ENCODE measurements around the gene ZNF444. TPM values are rescaled to one million over a fixed set of nuclear protein-coding genes. Genes with fewer than 3 reads are reported as not detected.
A peak's percentile ranks its signal among the peaks of the same experiment; 100 is the strongest.

ZNF444 gene
- polyA plus RNA-seq, 1 experiment, result 9.9 TPM

GRCh38 chr19:56149656-56150038, 8.6 kb downstream of the ZNF444 start:
- Histone ChIP-seq H3K27ac (ENCODE audit: low read depth, low read length) (no peak overlapping the region), H3K9me3 (ENCODE audit: control insufficient read depth, insufficient read depth, low read length) (no peaks in the 10 kb centered on the region; the same call in 1 of the 2 replicates), H3K4me3 (ENCODE audit: low read depth, low read length) (no peak overlapping the region), H3K27me3 (ENCODE audit: control insufficient read depth, insufficient read depth, low read length) (no peaks in the 10 kb centered on the region)
- no peak for DNase-seq (ENCODE audit: low read depth, low spot score)
- CTCF ChIA-PET, result no interaction called here
- POLR2A ChIA-PET, result no interaction called here
- TF ChIP-seq CTCF (IDR thresholded peaks at IDR 0.05; ENCODE audit: low read depth, low read length), result no peak

- no peaks in the 10 kb centered on the region; the same call in 1 of the 2 replicates for H3K9me3 ChIP-seq (ENCODE audit: control insufficient read depth, insufficient read depth, low read length)
- H3K27ac ChIP-seq (ENCODE audit: low read depth, low read length), result no peak overlapping the region
- ChIA-PET CTCF (no interaction called here), POLR2A (no interaction called here)
- TF ChIP-seq CTCF (IDR thresholded peaks at IDR 0.05; ENCODE audit: low read depth, low read length), result no peak
- H3K27me3 ChIP-seq (ENCODE audit: control insufficient read depth, insufficient read depth, low read length), result no peaks in the 10 kb centered on the region
- no peak for DNase-seq (ENCODE audit: low read depth, low spot score)
- no peak overlapping the region for H3K4me3 ChIP-seq (ENCODE audit: low read depth, low read length)
Observed at GRCh38 chr19:56150358-56150757, 9.3 kb downstream of the ZNF444 start.

GRCh38 chr19:56152644-56153043, 11.6 kb downstream of the ZNF444 start:
- DNase-seq (ENCODE audit: low read depth, low spot score), result no peak
- ChIA-PET CTCF (interaction anchor here (0.5 to 1.1 kb wide), 3 partner anchors 17 to 71 kb away, joined by 3 to 4 read pairs (median 4); no protein-coding TSS in a partner anchor), POLR2A (no interaction called here)
- Histone ChIP-seq H3K9me3 (ENCODE audit: control insufficient read depth, insufficient read depth, low read length) (no peaks in the 10 kb centered on the region; the same call in 1 of the 2 replicates), H3K4me3 (ENCODE audit: low read depth, low read length) (no peak overlapping the region), H3K27ac (ENCODE audit: low read depth, low read length) (no peak overlapping the region), H3K27me3 (ENCODE audit: control insufficient read depth, insufficient read depth, low read length) (no peaks in the 10 kb centered on the region)
- no peak for TF ChIP-seq CTCF (IDR thresholded peaks at IDR 0.05; ENCODE audit: low read depth, low read length)

GRCh38 chr19:56153507-56153906, 12.4 kb downstream of the ZNF444 start:
- Histone ChIP-seq H3K27me3 (ENCODE audit: control insufficient read depth, insufficient read depth, low read length) (no peaks in the 10 kb centered on the region), H3K4me3 (ENCODE audit: low read depth, low read length) (no peak overlapping the region), H3K27ac (ENCODE audit: low read depth, low read length) (no peak overlapping the region), H3K9me3 (ENCODE audit: control insufficient read depth, insufficient read depth, low read length) (peaks cover 5% of the 10 kb centered on the region; the same call in 1 of the 2 replicates)
- no peak for TF ChIP-seq CTCF (IDR thresholded peaks at IDR 0.05; ENCODE audit: low read depth, low read length)
- POLR2A ChIA-PET, result no interaction called here
- DNase-seq (ENCODE audit: low read depth, low spot score), result no peak
- CTCF ChIA-PET, result interaction anchor here (0.5 to 1.1 kb wide), 4 partner anchors 13 to 180 kb away, joined by 3 to 5 read pairs (median 4); partner anchors contain the start of gene ZNF444

- DNase-seq (ENCODE audit: low read depth, low spot score), result no peak
- no peaks in the 10 kb centered on the region for H3K27me3 ChIP-seq (ENCODE audit: control insufficient read depth, insufficient read depth, low read length)
- ChIA-PET CTCF (interaction anchor here (1.0 to 1.2 kb wide), 6 partner anchors 16 to 193 kb away, joined by 3 to 5 read pairs (median 3); no protein-coding TSS in a partner anchor), POLR2A (no interaction called here)
- peak; percentile 32; the same call in 1 of the 2 replicates for TF ChIP-seq CTCF (IDR thresholded peaks at IDR 0.05; ENCODE audit: low read depth, low read length)
- peaks cover 6% of the 10 kb centered on the region; the same call in 1 of the 2 replicates for H3K9me3 ChIP-seq (ENCODE audit: control insufficient read depth, insufficient read depth, low read length)
- no peak overlapping the region for H3K27ac ChIP-seq (ENCODE audit: low read depth, low read length)
- H3K4me3 ChIP-seq (ENCODE audit: low read depth, low read length), result no peak overlapping the region
Observed at GRCh38 chr19:56155124-56155687, 14.1 kb downstream of the ZNF444 start.
